HepG2 (cell line): ENCODE results near the gene GPC6.

ENCODE experiments used
- GABPB1 ChIP-seq: IDR thresholded peaks from 2 replicates; pipeline ENCODE4 v1.6.1; 2016; ENCODE audit warnings: mild to moderate bottlenecking, missing genetic modification reagents, moderate library complexity, missing compliant biosample characterization
- GMEB1 ChIP-seq: sonication (generic); formaldehyde crosslinking; IDR thresholded peaks from 2 replicates; pipeline ENCODE4 v1.5.1; 2020; ENCODE audit warnings: missing genetic modification reagents, mild to moderate bottlenecking, borderline replicate concordance
- TAF1 ChIP-seq: sonication (generic); formaldehyde crosslinking; IDR thresholded peaks from 2 replicates; pipeline ENCODE4 v1.4.0; 2020; ENCODE audit warnings: missing genetic modification reagents
- ZNF282 ChIP-seq: fragments of 450-650 bp; IDR thresholded peaks from 2 replicates; pipeline ENCODE4 v1.6.1; 2018; ENCODE audit not compliant: partially characterized antibody

- TF ChIP-seq ZNF282 (no peak), TAF1 (CRISPR knock-in tag) (no peak), GMEB1 (CRISPR knock-in tag) (no peak), GABPB1 (CRISPR knock-in tag) (no peak)
These were observed 394.4 kb downstream of the GPC6 start for GRCh38 chr13:93621051-93621450.
